Measurements from ENCODE around the gene AGFG2.

AGFG2 gene

DNA sequence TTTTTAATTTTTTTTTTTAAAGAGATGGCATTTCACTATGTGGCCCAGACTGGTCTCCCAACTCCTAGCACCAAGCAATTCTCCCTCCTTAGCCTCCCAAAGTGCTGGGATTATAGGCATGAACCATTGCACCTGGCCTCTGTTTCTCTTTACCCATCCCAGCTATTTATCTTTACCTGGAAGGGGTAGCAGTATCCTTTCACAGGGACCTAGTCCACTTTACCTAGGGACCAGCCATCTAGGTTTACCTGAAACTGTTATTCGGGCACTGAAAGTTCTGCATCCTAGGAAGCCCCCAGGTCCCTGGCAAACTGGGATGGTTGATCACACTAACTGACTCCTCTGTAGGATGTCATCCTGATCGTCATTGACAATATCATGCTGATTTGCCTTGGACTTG is 21.7 kb upstream of the AGFG2 start:
- no peaks in the 10 kb centered on the region for H3F3A ChIP-seq (ENCODE audit: low read depth)
- H3K4me3 ChIP-seq (ENCODE audit: low read length, poor library complexity, severe bottlenecking), result no peak overlapping the region
- no peaks in the 10 kb centered on the region for H3K79me2 ChIP-seq (ENCODE audit: insufficient read depth, low read length)
- peaks cover 10% of the 10 kb centered on the region for H3K4me1 ChIP-seq (ENCODE audit: insufficient read depth, low read length, poor library complexity, severe bottlenecking)
- H3K27me3 ChIP-seq (ENCODE audit: insufficient read depth, low read length, poor library complexity, severe bottlenecking), result no peaks in the 10 kb centered on the region
- no peak overlapping the region for H2AFZ ChIP-seq (ENCODE audit: low read length)
- H3K4me2 ChIP-seq (ENCODE audit: low read depth, low read length, poor library complexity, severe bottlenecking), result no peak overlapping the region
- TF ChIP-seq, protein P1, sequence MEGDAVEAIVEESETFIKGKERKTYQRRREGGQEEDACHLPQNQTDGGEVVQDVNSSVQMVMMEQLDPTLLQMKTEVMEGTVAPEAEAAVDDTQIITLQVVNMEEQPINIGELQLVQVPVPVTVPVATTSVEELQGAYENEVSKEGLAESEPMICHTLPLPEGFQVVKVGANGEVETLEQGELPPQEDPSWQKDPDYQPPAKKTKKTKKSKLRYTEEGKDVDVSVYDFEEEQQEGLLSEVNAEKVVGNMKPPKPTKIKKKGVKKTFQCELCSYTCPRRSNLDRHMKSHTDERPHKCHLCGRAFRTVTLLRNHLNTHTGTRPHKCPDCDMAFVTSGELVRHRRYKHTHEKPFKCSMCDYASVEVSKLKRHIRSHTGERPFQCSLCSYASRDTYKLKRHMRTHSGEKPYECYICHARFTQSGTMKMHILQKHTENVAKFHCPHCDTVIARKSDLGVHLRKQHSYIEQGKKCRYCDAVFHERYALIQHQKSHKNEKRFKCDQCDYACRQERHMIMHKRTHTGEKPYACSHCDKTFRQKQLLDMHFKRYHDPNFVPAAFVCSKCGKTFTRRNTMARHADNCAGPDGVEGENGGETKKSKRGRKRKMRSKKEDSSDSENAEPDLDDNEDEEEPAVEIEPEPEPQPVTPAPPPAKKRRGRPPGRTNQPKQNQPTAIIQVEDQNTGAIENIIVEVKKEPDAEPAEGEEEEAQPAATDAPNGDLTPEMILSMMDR (conservative IDR thresholded peaks at IDR 0.05; ENCODE audit: low read length), result no peak
- TF ChIP-seq EZH2phosphoT487 (IDR thresholded peaks at IDR 0.05; ENCODE audit: borderline replicate concordance), result no peak
- H3K9me2 ChIP-seq (replicated peaks; ENCODE audit: low read depth, low read length), result no peaks in the 10 kb centered on the region
- no peaks in the 10 kb centered on the region for H3K36me3 ChIP-seq (ENCODE audit: insufficient read depth, low read length)
- no peaks in the 10 kb centered on the region for H3K9me3 ChIP-seq (ENCODE audit: insufficient read depth, low read depth, low read length)
- H3K9ac ChIP-seq (ENCODE audit: low read depth, low read length, poor library complexity, severe bottlenecking), result no peak overlapping the region
- no peaks in the 10 kb centered on the region for H4K20me1 ChIP-seq (ENCODE audit: insufficient read depth, low read length, poor library complexity, severe bottlenecking)

DNA sequence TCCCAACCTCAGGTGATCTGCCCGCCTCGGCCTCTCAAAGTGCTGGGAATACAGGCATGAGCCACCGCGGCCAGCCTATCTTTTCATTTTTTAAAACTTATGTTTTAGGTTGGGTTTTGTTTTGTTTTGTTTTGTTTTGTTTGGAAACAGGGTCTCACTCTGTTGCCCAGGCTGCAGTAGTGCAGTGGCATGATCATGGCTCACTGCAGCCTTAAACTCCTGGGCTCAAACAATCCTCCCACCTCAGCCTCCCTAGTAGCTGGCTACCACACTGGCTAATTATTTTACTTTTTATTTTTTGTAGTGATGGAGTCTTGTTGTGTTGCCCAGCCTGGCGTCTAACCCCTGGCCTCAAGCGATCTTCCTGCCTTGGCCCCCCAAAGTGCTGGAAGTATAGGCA is 19.4 kb upstream of the AGFG2 start:
- Histone ChIP-seq H3K9ac (ENCODE audit: low read depth, low read length, poor library complexity, severe bottlenecking) (no peak overlapping the region), H3K4me1 (ENCODE audit: insufficient read depth, low read length, poor library complexity, severe bottlenecking) (peaks cover 10% of the 10 kb centered on the region), H3K9me3 (ENCODE audit: insufficient read depth, low read depth, low read length) (no peaks in the 10 kb centered on the region), H3F3A (ENCODE audit: low read depth) (no peaks in the 10 kb centered on the region), H3K9me2 (replicated peaks; ENCODE audit: low read depth, low read length) (no peaks in the 10 kb centered on the region), H3K4me2 (ENCODE audit: low read depth, low read length, poor library complexity, severe bottlenecking) (no peak overlapping the region), H3K4me3 (ENCODE audit: low read length, poor library complexity, severe bottlenecking) (no peak overlapping the region), H2AFZ (ENCODE audit: low read length) (no peak overlapping the region), H3K36me3 (ENCODE audit: insufficient read depth, low read length) (no peaks in the 10 kb centered on the region), H3K27me3 (ENCODE audit: insufficient read depth, low read length, poor library complexity, severe bottlenecking) (no peaks in the 10 kb centered on the region), H4K20me1 (ENCODE audit: insufficient read depth, low read length, poor library complexity, severe bottlenecking) (no peaks in the 10 kb centered on the region), H3K79me2 (ENCODE audit: insufficient read depth, low read length) (no peaks in the 10 kb centered on the region)
- TF ChIP-seq, protein P1 (conservative IDR thresholded peaks at IDR 0.05; ENCODE audit: low read length), result no peak

DNA sequence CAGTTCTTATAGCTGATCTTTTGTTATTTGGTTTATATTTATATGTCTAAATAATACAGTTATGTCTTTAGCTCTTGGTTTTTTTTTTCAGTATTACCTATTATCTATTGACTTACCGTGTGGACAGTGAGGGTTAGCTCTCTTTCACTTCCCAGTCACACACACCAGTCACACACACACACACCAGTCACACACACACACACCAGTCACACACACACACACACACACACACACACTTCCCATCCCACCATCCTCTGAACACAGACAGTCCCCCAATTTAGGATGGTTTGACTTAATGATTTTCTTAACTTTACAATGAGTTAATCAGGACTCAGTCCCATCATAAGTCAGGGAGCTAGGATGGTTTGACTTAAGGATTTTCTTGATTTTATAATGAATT is 18.9 kb upstream of the AGFG2 start:
- no peaks in the 10 kb centered on the region for H3F3A ChIP-seq (ENCODE audit: low read depth)
- H2AFZ ChIP-seq (ENCODE audit: low read length), result no peak overlapping the region

More for the DNA sequence above, 18.9 kb upstream of the AGFG2 start:
- no peak overlapping the region for H3K4me2 ChIP-seq (ENCODE audit: low read depth, low read length, poor library complexity, severe bottlenecking)
- H3K4me1 ChIP-seq (ENCODE audit: insufficient read depth, low read length, poor library complexity, severe bottlenecking), result peaks cover 10% of the 10 kb centered on the region
- H3K79me2 ChIP-seq (ENCODE audit: insufficient read depth, low read length), result no peaks in the 10 kb centered on the region
- no peaks in the 10 kb centered on the region for H3K9me2 ChIP-seq (replicated peaks; ENCODE audit: low read depth, low read length)
- H3K36me3 ChIP-seq (ENCODE audit: insufficient read depth, low read length), result no peaks in the 10 kb centered on the region
- no peak overlapping the region for H3K9ac ChIP-seq (ENCODE audit: low read depth, low read length, poor library complexity, severe bottlenecking)
- no peaks in the 10 kb centered on the region for H3K27me3 ChIP-seq (ENCODE audit: insufficient read depth, low read length, poor library complexity, severe bottlenecking)
- H3K9me3 ChIP-seq (ENCODE audit: insufficient read depth, low read depth, low read length), result no peaks in the 10 kb centered on the region
- H3K4me3 ChIP-seq (ENCODE audit: low read length, poor library complexity, severe bottlenecking), result no peak overlapping the region
- no peak for TF ChIP-seq EZH2phosphoT487 (IDR thresholded peaks at IDR 0.05; ENCODE audit: borderline replicate concordance)
- TF ChIP-seq, protein P1 (conservative IDR thresholded peaks at IDR 0.05; ENCODE audit: low read length), result no peak
- H4K20me1 ChIP-seq (ENCODE audit: insufficient read depth, low read length, poor library complexity, severe bottlenecking), result no peaks in the 10 kb centered on the region
